ES-I3 (cell line): ENCODE data around the gene ACSF3.

Experiments used
- H3K36me3 ChIP-seq: 2 replicates; pipeline ENCODE4 v1.6.1; 2013; ENCODE audit warnings: mild to moderate bottlenecking, low read length, control low read depth, moderate library complexity; ENCODE audit not compliant: insufficient read depth
- H3K4me1 ChIP-seq: 2 replicates; pipeline ENCODE4 v1.6.1; 2013; ENCODE audit warnings: mild to moderate bottlenecking, control low read depth, low read length; ENCODE audit not compliant: insufficient read depth
- H3K9ac ChIP-seq: 2 replicates; pipeline ENCODE4 v1.6.1; 2013; ENCODE audit warnings: low read depth, mild to moderate bottlenecking, low read length, moderate library complexity
- H3K9me3 ChIP-seq: 2 replicates; pipeline ENCODE4 v1.6.1; 2013; ENCODE audit warnings: mild to moderate bottlenecking, low read length, moderate library complexity; ENCODE audit not compliant: control insufficient read depth, insufficient read depth

Gene ACSF3

GRCh38 chr16:89112377-89113151, 18.9 kb downstream of the ACSF3 start:
- Histone ChIP-seq H3K9me3 (no peaks in the 10 kb centered on the region; the same call in 1 of the 2 replicates), H3K36me3 (peaks cover 11% of the 10 kb centered on the region), H3K4me1 (peaks cover 13% of the 10 kb centered on the region; the same call in 1 of the 2 replicates), H3K9ac (no peak overlapping the region)

DNA sequence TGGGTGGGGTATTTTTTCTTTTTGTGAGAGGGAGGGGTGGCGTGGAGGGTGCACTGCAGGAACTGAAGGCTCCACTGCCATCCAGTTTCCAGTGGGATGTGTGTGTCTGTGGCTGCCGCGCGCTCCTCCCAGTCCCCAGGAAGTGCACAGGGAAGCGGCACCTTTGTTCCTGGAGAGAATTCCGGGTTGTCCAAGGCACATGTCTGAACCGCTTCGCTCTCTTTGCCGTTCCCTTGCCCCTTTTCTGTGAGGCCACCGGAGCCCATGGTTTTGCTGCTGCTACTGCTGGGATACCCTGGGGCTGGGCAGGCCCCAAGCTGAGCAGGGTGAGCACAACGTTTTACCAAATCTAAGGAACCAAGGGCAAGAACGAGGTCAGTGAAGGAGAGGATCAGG, 19.5 kb downstream of the ACSF3 start:
- Histone ChIP-seq H3K36me3 (peaks cover 11% of the 10 kb centered on the region), H3K4me1 (peaks cover 13% of the 10 kb centered on the region; the same call in 1 of the 2 replicates), H3K9me3 (no peaks in the 10 kb centered on the region), H3K9ac (no peak overlapping the region)

GRCh38 chr16:89113661-89114060, 20.0 kb downstream of the ACSF3 start:
- Histone ChIP-seq H3K9me3 (no peaks in the 10 kb centered on the region), H3K9ac (no peak overlapping the region), H3K4me1 (peaks cover 13% of the 10 kb centered on the region; the same call in 1 of the 2 replicates), H3K36me3 (peaks cover 11% of the 10 kb centered on the region)

DNA sequence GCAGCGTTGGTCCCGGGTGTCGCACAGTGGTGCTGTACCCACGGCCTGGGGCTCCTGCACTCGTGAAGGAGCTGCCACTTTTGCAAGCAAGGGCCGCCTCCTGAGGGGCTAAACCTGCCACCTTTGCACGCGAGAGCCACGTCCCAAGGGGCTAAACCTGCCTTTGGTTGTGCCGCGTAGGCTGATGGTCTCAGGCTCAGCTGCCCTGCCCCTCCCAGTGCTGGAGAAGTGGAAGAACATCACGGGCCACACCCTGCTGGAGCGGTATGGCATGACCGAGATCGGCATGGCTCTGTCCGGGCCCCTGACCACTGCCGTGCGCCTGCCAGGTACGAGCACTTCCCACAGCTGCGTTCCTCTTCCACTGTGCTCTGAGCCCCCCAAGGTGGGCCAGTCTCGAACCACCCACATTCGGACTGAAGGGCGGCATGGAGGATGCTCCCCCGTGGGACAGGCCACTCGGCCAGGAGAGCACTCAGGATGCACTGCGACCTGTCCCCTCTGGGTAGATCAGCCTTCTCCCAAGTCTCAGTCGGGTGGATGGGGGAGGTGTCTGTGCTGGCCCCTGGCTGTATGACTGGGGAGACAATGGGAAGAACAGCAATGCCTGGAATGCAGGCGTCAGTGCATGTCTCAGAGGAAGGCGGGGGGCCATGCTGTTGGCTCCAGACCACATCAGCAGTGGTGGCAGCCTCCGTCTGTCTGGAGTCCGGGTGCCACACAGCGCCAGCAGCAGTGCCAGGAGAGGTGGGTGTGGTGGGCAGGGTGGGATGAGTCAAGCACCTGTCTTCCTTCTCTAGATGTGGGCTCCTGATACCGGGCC, 20.7 kb downstream of the ACSF3 start:
- peaks cover 11% of the 10 kb centered on the region for H3K36me3 ChIP-seq
- no peaks in the 10 kb centered on the region for H3K9me3 ChIP-seq
- H3K9ac ChIP-seq: no peak overlapping the region
- peaks cover 13% of the 10 kb centered on the region; the same call in 1 of the 2 replicates for H3K4me1 ChIP-seq

- H3K9me3 ChIP-seq: no peaks in the 10 kb centered on the region
Observed at GRCh38 chr16:89115216-89115861, 21.7 kb downstream of the ACSF3 start.

GRCh38 chr16:89116341-89117226, 22.9 kb downstream of the ACSF3 start:
- Histone ChIP-seq H3K9ac (no peak overlapping the region), H3K4me1 (peaks cover 13% of the 10 kb centered on the region; the same call in 1 of the 2 replicates), H3K9me3 (no peaks in the 10 kb centered on the region), H3K36me3 (peaks cover 18% of the 10 kb centered on the region)

More at GRCh38 chr16:89115216-89115861, 21.7 kb downstream of the ACSF3 start:
- H3K36me3 ChIP-seq: peaks cover 15% of the 10 kb centered on the region
- H3K4me1 ChIP-seq: peaks cover 13% of the 10 kb centered on the region; the same call in 1 of the 2 replicates
- no peak overlapping the region for H3K9ac ChIP-seq

GRCh38 chr16:89117227-89117974, 23.7 kb downstream of the ACSF3 start:
- no peak overlapping the region for H3K9ac ChIP-seq
- H3K4me1 ChIP-seq: peaks cover 13% of the 10 kb centered on the region; the same call in 1 of the 2 replicates
- no peaks in the 10 kb centered on the region for H3K9me3 ChIP-seq
- peaks cover 19% of the 10 kb centered on the region for H3K36me3 ChIP-seq

- Histone ChIP-seq H3K4me1 (peaks cover 13% of the 10 kb centered on the region; the same call in 1 of the 2 replicates), H3K36me3 (peaks cover 13% of the 10 kb centered on the region), H3K9ac (no peak overlapping the region)
Observed at GRCh38 chr16:89117975-89118289, 24.3 kb downstream of the ACSF3 start.

DNA sequence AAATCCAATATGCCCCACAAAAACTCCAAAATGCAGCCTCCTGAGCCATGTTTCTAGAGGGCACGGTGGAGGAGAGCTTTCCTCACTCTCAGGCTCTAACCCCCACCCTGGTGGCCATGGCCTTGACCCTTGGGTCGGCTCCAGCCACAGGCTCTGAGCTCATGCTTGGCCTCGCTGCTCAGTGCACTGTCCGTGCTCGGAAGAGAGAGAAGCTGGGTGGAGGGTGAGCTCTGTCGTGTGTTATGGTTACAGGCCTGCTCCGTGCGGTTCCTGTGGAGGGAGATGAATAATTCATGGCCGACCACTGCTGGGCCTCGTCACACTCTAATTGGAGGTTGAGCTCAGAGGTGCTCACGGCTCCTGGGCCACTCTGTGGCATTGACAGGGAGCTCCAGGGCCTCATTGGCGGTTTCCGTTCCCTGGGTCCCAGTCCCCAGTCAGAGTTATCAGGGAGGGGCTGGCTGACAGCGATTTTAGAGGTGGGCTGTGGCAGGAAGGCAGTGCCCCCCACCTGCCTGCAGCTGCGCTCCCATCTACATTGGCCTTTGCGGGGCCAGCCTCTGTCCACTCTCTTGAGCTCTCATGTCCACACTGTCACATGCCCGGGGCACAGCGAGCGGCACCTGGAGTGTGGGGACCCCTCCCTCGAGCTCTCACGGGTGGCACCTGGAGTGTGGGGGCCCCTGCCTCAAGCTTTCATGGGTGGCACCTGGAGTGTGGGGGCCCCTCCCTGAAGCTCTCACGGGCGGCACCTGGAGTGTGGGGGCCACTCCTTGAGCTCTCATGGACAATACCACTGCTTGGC, 24.9 kb downstream of the ACSF3 start:
- Histone ChIP-seq H3K36me3 (peaks cover 13% of the 10 kb centered on the region), H3K4me1 (peaks cover 13% of the 10 kb centered on the region; the same call in 1 of the 2 replicates), H3K9me3 (no peaks in the 10 kb centered on the region), H3K9ac (no peak overlapping the region)

More at GRCh38 chr16:89117975-89118289, 24.3 kb downstream of the ACSF3 start:
- no peaks in the 10 kb centered on the region for H3K9me3 ChIP-seq

- peaks cover 14% of the 10 kb centered on the region for H3K36me3 ChIP-seq
Observed at GRCh38 chr16:89119166-89119621, 25.5 kb downstream of the ACSF3 start.

GRCh38 chr16:89119661-89120141, 26.0 kb downstream of the ACSF3 start:
- peaks cover 18% of the 10 kb centered on the region for H3K36me3 ChIP-seq
- no peaks in the 10 kb centered on the region for H3K9me3 ChIP-seq
- peaks cover 6% of the 10 kb centered on the region; the same call in 1 of the 2 replicates for H3K4me1 ChIP-seq
- no peak overlapping the region for H3K9ac ChIP-seq

More at GRCh38 chr16:89119166-89119621, 25.5 kb downstream of the ACSF3 start:
- H3K4me1 ChIP-seq: peaks cover 11% of the 10 kb centered on the region; the same call in 1 of the 2 replicates
- H3K9me3 ChIP-seq: no peaks in the 10 kb centered on the region
- no peak overlapping the region for H3K9ac ChIP-seq

DNA sequence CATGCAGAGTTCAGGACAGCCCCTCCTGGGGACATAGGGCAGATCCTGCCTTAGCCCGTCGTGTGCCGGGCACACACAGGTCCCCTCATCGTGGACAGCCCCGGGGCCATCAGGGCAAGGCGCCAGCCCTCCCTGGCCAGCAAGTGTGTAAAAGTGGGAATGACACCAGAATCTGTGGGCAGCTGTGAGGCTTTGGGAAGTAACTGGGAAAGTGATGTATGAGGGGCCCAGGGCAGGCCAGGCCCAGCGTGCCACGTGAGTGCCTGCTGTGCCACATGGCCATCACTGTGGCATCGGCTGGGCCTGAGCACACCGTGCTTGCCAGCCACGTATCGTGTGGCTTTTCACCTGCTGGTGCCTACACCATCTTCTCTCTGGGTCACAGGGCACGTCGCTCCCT, 26.6 kb downstream of the ACSF3 start:
- Histone ChIP-seq H3K9me3 (no peaks in the 10 kb centered on the region), H3K4me1 (peaks cover under 1% of the 10 kb centered on the region; the same call in 1 of the 2 replicates), H3K36me3 (peaks cover 18% of the 10 kb centered on the region)

More for the DNA sequence above, 26.6 kb downstream of the ACSF3 start:
- H3K9ac ChIP-seq: no peak overlapping the region
